CD4-positive, alpha-beta T cell treated with Interleukin-12 subunit alpha and Interleukin-12 subunit beta, for 1 hour (primary cell): ENCODE data around the gene SP6.

Experiments used
- DNase-seq: peaks from one replicate; pipeline ENCODE4 v3.0.0-alpha.2; 2020

The SP6 gene

DNA sequence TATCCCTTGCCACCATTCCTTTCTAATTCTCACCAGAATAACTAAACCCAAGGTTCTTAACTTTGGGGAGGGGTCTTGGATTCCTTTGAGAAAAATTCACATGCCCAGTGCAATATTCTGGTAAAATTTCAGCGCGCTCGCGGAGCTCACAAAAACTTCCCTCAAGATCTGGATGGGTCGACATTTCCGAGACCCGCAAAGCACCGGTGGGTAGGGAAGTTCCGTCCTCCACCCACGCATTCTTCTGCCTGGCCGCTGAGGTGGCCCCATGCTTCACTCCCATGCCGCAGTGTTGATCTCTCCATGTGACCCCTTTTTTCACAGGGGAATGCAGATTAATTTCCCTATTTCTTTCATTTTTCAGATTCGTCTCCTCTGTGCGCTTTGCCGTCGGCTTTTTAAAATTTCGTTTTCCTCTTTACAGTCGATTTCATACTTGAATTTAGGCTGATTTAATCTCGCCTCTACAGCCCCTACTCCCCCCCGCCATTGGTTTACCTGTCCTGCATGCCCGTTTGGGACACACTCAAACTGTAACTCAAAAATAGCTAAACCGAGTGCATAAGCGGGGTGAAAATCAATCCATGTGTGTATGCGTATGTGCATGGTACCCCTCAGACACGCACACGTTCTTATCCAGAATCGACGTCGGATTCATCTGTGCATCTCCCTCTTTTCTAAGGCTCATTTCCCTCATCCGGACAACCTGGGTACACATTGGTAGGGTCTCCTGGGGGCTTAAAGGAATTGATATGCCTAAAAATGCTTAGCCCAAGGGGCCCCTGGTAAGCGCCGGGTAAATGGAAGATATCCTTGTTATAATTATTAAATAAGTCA lies 1.4 kb upstream of the SP6 start:
- DNase-seq: no peak

- DNase-seq: no peak
Measured at GRCh38 chr17:47851764-47852112, 775 bp upstream of the SP6 start.

GRCh38 chr17:47850373-47850691 lies 631 bp downstream of the SP6 start:
- DNase-seq: no peak

DNA sequence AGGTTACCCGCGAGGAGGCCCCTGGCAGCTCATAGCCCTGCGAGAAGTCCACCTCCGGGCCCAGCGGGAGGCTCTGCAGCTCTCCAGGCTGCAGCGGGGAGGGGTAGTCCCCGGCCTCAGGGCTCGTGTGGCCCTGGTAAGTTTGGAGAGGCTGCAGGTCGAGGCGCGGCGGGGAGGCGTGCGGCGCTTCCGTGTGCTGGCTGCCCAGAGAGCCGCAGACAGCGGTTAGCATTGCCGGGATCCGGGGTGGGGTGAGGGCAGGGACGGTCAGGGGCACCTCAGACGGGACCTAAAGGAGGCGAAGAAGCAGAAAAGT lies 2.8 kb downstream of the SP6 start:
- DNase-seq: no peak

- peak; percentile 47 for DNase-seq
Measured at GRCh38 chr17:47847341-47848197, 3.4 kb downstream of the SP6 start.

DNA sequence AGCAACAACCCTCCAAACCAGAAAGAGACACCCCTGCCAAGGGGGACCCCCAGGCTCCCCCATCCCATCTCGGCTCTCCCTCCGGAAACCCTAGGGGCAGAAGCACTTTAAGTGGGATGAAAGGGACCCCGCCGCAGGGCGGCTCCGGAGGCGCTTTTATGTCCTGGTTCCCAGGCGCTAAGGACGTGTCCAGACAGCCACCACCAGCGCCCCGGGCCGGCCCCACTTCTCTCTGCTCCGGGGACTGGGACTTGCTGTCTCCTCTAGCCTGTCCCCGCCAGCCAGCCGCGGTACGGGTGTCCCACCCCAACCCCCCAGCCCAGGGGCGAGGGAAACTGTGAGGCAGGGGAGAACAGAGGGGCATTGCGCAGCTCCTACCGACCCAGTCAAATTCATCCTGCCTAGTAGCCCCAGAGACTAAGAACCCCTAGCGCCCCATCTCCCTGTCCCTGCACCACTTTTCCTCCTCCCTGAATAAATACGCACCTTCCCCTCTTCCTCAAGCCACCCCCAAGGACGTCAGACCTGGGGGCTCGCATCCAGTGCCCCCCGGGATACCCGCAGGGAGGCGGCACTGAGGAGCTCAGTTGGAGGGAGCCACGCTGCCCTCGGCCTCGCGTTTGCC lies 4.1 kb downstream of the SP6 start:
- DNase-seq: no peak

DNA sequence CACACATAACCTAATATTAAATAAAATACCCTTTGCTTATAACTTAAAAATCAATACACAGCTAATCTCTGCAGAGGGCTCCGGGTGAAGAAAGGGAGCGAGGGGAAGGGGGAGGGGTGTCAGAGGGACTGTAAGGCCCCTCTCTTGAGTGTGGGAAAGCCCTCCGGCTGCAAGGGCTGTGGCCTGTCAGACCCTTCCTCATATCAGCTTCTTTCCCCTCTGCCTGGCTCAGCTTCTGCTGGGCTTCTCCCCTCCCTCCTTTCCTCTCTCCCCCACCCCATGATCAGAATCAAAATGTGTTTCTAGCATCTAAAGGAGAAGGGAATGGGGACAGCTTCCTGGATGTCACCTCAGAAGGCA lies 5.3 kb downstream of the SP6 start:
- DNase-seq: no peak

GRCh38 chr17:47844814-47845715 lies 5.9 kb downstream of the SP6 start:
- DNase-seq: no peak

DNA sequence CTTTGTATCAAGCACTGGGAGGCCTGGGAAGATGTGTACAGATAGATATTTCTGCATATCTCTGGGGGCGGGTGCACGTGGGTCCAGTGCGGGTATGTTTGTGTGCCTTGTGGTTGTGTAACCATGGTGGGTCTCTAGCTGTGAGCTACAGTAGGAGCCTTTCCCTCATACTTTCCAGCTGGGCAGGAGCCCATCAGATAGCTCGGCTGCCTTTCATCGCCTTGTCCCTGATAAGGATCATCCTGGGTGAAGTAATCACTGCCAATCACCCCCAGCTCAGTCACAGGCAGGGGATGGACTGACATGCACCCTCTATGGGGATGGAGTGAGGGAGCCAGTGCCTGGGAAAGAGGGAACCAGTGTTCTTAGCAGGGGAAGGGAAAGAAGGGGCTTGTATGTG lies 6.7 kb downstream of the SP6 start:
- DNase-seq: no peak

DNA sequence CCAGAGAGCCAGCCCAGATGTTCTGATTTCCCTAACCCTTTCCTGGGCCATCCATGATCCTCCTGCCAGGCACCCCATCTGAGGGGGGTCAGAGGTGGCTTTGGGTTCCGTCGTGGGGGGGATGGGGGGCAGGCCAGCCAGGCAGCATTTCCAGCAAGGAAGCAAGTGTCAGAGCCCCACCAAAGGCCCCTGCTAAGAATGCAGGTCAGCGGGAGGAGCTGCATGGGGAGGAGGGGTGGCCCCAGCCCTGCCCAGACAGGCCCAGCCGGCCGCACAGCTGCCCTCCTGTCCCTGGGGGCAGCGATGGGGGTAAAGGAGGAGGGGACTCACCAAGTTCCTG lies 7.6 kb downstream of the SP6 start:
- no peak for DNase-seq

GRCh38 chr17:47841488-47842291 lies 9.3 kb downstream of the SP6 start:
- no peak for DNase-seq

DNA sequence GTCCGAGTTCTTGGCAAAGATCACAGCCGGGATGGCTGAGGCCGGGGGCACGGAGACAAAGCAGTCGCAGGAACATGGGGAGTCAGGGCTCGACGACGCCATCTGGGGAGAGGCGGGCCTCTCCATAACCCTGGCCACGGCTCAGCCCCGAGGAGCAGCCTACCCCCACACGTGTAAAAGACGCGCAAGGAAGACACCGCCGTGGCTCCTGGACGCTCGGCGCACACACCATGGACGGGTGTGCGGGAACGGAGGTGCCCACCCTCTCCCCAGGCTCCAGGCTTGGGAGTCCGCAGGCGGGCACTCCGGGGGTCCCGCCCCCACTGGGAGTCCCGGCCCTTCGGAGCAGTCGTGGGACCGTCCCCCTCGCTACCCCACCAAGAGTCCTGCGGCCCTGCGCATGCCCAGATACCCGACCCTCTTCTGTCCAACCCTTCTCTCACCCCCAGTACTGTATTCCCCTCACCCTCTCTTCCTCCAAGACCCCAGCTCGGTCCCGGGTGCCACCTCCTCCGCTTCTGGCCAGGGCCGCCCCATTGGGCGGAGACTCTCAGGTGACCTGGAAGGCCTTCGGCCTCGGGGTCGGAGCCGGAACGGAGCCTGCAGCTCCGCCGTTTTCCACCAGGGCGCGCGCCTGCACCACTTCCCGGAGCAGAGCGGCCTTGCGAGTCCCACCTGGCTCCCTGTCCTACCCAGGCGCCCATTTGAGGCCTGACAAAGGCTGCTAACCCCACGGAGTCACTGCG lies 10.0 kb downstream of the SP6 start, which contains the start of gene SCRN2:
Gene SCRN2 (minus strand): TSS at position 532 of the 746 bp plus-strand sequence. CDS start 430 bp downstream, at position 102.
- DNase-seq: peak; percentile 89

DNA sequence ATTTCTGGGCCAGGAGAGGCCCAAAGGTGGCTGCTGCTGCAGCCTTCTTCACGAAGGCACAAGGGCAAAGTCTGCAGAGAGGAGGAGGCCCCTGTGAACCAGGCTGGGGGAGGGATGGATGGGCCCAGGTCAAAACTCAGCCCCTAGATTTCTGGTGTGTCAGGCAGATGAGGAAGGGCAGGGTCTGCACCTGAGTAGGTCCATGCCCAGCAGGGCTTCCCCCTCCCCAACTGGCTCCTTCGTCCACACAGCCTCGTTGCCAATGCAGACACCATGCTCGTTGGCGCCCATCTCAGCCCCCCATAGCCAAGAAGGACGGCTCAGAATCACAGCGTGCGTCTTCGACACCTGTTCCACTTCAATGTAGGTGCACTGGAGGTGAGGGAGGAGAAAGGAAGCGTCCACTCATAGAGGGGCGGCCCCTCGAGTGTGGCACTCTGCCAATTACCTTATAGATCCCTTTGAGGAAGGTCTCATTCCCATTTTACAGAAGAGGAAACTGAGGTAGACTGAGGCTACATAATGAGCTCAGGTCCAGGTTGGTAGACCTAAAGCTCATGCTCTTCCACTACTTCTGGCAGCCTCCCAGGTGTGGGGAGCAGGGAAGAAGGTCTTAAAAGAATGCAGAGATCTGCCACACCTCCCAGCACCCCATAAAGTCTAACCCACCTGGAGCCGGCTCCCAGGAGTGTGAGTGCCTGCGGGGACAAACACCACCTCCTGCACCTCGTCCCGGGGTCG lies 10.8 kb downstream of the SP6 start:
- DNase-seq: no peak

GRCh38 chr17:47839071-47839470 lies 11.9 kb downstream of the SP6 start:
- DNase-seq: no peak

GRCh38 chr17:47838636-47839035 lies 12.3 kb downstream of the SP6 start:
- DNase-seq: no peak

DNA sequence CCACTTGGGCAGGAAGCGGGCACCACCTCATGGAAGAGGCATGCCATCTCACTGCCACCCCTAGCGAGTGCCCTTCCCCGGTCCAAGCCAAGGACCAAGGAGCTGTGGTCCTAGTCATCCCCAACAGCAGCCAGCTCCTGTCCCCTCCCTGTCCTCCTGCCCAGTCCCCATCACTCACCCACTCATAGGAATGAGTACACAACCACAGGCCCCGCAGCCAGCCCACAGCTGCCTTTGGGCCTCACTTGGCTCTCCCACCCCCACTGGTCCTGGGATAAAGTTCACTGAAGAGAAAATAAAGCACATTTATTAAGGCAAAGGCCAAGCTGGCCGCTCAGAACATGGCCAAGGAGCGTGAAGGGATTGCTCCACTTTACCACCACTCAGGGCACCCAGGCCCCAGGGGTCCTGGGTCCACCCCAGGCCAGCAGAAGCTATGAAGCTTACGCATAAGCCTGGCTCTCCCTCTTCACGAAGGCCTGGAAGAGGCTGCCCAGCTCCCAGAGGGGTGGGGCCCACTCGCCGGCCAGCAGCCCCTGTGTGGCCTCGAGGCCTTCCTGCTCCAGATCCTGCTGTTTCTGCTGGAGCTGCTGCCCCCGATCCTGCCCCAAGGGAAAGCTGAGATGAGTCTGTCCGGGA lies 13.4 kb downstream of the SP6 start:
- no peak for DNase-seq

GRCh38 chr17:47836601-47837000 lies 14.4 kb downstream of the SP6 start:
- no peak for DNase-seq

- no peak for DNase-seq
Measured at GRCh38 chr17:47834756-47835155, 16.2 kb downstream of the SP6 start.

DNA sequence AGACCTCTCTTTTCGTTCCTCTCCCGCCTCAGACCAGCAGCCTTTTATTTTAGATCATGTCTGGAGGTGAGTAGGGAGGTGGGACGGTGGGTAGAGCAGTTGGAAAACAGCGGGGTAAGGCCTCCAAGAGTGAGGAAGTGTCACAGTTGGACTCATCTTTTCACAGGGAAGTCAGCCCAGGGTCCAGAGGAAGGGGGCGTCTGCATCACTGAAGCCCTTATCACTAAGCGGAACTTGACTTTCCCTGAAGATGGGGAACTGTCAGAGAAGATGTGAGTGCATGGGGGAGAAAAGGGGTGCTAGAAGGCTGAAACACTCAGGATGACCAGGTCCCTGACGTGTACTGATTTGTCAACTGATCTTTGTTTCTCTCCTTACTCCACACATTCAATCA lies 19.0 kb downstream of the SP6 start:
- no peak for DNase-seq
